ENCODE results near the gene ZXDC.

The ZXDC gene

DNA sequence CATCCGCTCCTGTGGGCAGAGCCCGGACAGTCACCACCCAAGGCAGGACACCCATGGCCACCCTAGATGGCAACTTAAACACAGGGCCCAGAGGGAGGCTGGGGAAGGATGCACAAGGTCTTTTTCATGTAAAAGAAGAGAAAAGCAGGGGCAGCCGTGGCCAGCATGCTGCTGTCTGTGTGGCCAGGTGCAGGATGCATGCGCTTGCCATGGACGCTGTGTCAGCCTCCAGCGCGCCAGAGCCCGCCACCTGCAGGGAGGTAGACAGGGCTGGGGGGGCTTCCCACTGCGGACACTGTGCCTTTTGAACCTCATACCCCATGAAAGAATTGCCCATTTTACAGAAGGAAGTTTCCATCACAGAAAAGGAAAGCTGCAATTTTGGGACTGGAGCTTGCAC is 23.7 kb upstream of the ZXDC start:
- no peak overlapping the region for H3K27ac Mint-ChIP-seq
- H3K4me3 Mint-ChIP-seq: no peak overlapping the region
- no peaks in the 10 kb centered on the region for H3K36me3 Mint-ChIP-seq
- H3K9me3 Mint-ChIP-seq: no peaks in the 10 kb centered on the region
- H3K27me3 Mint-ChIP-seq: no peaks in the 10 kb centered on the region
- no peaks in the 10 kb centered on the region for H3K4me1 Mint-ChIP-seq

DNA sequence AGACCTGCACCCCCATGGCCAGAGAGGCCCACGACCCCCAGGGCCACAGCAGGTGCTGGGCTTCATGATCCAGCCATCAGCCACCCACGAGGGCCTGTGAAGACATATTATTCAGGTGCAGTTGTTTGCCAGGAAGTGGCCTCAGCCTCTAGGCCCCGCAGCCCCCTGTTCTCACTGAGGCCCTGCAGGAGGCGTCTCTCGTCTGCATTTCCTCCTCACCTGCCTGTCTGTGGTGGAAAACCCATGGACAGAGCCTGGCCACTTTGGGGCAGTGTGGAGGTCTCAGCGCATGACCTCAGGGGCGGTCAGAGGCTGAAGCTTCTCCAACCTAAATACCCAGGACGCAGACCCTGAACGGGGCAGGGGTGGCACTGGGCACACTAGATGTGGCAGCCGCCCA is 23.2 kb upstream of the ZXDC start:
- Mint-ChIP-seq H3K4me3 (no peak overlapping the region), H3K4me1 (no peaks in the 10 kb centered on the region), H3K27ac (no peak overlapping the region), H3K9me3 (no peaks in the 10 kb centered on the region), H3K36me3 (no peaks in the 10 kb centered on the region), H3K27me3 (no peaks in the 10 kb centered on the region)

GRCh38 chr3:126498461-126498860 is 22.8 kb upstream of the ZXDC start:
- Mint-ChIP-seq H3K27ac (no peak overlapping the region), H3K4me1 (no peaks in the 10 kb centered on the region), H3K27me3 (no peaks in the 10 kb centered on the region), H3K9me3 (no peaks in the 10 kb centered on the region), H3K36me3 (no peaks in the 10 kb centered on the region), H3K4me3 (no peak overlapping the region)

DNA sequence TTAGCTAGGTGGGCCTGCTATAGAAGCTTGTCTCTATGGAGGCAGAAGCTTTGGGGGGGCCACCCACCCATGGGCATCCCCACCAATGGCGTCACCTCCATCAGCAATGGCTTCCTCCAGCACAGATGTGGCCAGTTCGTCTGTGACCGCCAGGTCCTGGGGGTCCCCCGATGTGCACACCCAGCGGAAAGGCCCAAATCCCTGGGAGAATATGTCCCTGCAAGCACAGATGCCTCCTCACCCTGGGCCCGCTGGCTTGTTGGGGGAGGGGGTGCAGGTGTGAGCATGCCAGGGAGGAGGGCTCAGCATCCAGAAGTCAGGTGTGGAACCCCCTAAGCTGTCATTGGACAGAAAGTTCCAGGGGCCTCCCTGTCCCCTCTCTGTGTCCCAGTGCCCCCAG is 22.3 kb upstream of the ZXDC start:
- Mint-ChIP-seq H3K36me3 (no peaks in the 10 kb centered on the region), H3K9me3 (no peaks in the 10 kb centered on the region), H3K4me1 (no peaks in the 10 kb centered on the region), H3K27ac (no peak overlapping the region), H3K4me3 (no peak overlapping the region), H3K27me3 (no peaks in the 10 kb centered on the region)

GRCh38 chr3:126496894-126497850 is 21.5 kb upstream of the ZXDC start:
- no peaks in the 10 kb centered on the region for H3K9me3 Mint-ChIP-seq
- H3K27ac Mint-ChIP-seq: no peak overlapping the region
- H3K36me3 Mint-ChIP-seq: no peaks in the 10 kb centered on the region
- H3K4me1 Mint-ChIP-seq: no peaks in the 10 kb centered on the region
- H3K27me3 Mint-ChIP-seq: no peaks in the 10 kb centered on the region
- H3K4me3 Mint-ChIP-seq: no peak overlapping the region

DNA sequence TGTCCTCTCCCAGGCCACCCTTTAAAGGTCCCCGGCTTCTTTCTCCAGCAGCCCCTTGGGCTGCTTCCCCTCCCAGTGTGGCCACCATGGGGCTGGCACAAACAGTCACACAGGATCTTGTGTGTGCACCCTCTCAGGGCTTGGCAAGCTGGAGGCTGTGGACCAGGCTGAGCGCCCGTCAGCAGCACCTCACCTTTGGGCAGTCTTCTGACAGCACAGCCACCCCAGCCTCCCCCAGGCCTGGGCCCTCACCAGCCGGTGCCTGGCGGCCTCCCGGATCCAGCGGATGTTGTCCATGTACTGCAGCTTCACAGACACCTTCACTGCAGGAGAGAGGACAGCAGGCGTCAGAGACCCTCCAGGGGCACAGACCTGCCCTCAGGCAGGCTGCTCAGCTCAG is 20.1 kb upstream of the ZXDC start:
- no peaks in the 10 kb centered on the region for H3K9me3 Mint-ChIP-seq
- no peaks in the 10 kb centered on the region for H3K36me3 Mint-ChIP-seq
- H3K4me3 Mint-ChIP-seq: no peak overlapping the region
- H3K27me3 Mint-ChIP-seq: no peaks in the 10 kb centered on the region
- no peak overlapping the region for H3K27ac Mint-ChIP-seq
- H3K4me1 Mint-ChIP-seq: no peaks in the 10 kb centered on the region

DNA sequence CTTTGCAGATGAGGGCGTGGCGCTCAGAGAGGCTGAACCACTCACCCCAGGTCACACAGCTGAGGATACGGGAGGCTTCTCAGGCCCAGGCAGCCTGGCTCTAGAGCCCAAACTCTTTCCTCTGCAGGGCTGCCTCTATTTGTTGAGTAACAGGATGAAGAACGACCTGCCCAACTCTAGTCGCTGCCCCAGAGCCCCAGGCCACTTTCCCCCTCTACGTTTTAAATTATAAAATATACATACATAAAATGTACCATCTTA is 19.2 kb upstream of the ZXDC start:
- H3K9me3 Mint-ChIP-seq: no peaks in the 10 kb centered on the region
- no peaks in the 10 kb centered on the region for H3K4me1 Mint-ChIP-seq
- no peak overlapping the region for H3K27ac Mint-ChIP-seq
- H3K4me3 Mint-ChIP-seq: no peak overlapping the region
- no peaks in the 10 kb centered on the region for H3K36me3 Mint-ChIP-seq
- H3K27me3 Mint-ChIP-seq: no peaks in the 10 kb centered on the region

DNA sequence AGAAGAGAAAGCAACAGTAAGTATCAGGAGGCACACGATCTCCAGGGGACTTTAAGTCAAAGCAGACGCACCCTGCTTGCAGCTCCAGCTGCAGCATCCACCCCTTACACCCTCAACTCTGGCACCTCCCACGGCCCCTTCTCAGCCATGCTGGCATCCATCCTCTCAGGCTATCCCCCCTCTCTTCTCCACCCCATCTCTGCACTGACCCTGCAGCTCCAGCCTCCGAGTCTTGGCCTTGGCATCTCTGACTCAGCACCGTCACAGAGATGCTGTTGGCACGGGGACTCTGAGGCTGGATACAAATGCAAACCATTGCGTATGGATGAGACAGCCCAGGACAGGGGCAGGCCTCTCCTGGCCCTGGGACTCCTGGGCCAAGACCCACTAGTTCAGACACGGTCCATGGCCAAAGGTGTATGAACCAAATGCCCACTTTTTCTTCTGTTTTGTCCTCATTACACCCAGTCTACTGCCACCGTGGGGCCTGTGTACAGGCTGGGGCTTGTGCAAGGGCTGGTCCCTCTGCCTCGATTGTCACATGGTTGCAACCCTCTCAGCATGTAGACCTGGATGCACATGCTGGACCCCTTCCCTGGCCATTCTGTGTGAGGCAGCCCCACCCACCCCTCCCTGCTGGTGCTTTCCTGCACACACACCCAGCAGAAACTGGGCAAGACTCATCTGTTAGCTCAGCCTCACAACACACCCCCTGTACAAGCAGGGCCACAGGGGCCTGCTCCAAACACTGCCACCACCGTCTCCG is 18.7 kb upstream of the ZXDC start:
- no peak overlapping the region for H3K4me3 Mint-ChIP-seq
- no peaks in the 10 kb centered on the region for H3K9me3 Mint-ChIP-seq

GRCh38 chr3:126493739-126494138 is 18.0 kb upstream of the ZXDC start:
- Mint-ChIP-seq H3K4me3 (no peak overlapping the region), H3K9me3 (no peaks in the 10 kb centered on the region), H3K27me3 (no peaks in the 10 kb centered on the region), H3K27ac (no peak overlapping the region), H3K4me1 (no peaks in the 10 kb centered on the region), H3K36me3 (no peaks in the 10 kb centered on the region)

More for the DNA sequence above, 18.7 kb upstream of the ZXDC start:
- Mint-ChIP-seq H3K27me3 (no peaks in the 10 kb centered on the region), H3K27ac (no peak overlapping the region), H3K36me3 (no peaks in the 10 kb centered on the region), H3K4me1 (no peaks in the 10 kb centered on the region)

DNA sequence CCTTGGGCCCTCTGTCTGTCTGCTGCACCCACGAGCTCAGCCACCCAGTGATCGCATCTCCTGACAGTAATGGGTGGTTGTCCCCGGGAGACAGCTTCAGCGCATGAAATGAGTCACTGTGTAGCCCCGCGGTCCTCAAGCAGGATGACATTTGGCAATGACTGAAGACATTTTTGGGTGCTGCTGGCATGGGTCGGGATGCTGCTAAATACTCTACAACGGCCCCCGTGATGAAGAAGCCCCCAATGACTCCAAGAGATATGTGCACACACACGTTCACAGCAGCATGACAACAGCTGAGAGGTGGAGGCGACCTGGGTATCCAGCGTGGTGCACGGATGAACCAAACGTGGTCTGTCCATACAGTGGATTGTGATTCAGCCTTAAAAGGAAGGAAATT is 17.4 kb upstream of the ZXDC start:
- Mint-ChIP-seq H3K9me3 (no peaks in the 10 kb centered on the region), H3K27me3 (no peaks in the 10 kb centered on the region), H3K36me3 (no peaks in the 10 kb centered on the region), H3K27ac (no peak overlapping the region), H3K4me3 (no peak overlapping the region), H3K4me1 (no peaks in the 10 kb centered on the region)

- no peak overlapping the region for H3K4me3 Mint-ChIP-seq
- H3K27me3 Mint-ChIP-seq: no peaks in the 10 kb centered on the region
- no peaks in the 10 kb centered on the region for H3K9me3 Mint-ChIP-seq
- H3K36me3 Mint-ChIP-seq: no peaks in the 10 kb centered on the region
- H3K27ac Mint-ChIP-seq: no peak overlapping the region
- H3K4me1 Mint-ChIP-seq: peaks cover 8% of the 10 kb centered on the region
These were observed 15.7 kb upstream of the ZXDC start for GRCh38 chr3:126491221-126492013.

- H3K27me3 Mint-ChIP-seq: no peaks in the 10 kb centered on the region
- no peak overlapping the region for H3K4me3 Mint-ChIP-seq
- H3K27ac Mint-ChIP-seq: no peak overlapping the region
- H3K4me1 Mint-ChIP-seq: peaks cover 11% of the 10 kb centered on the region
- H3K36me3 Mint-ChIP-seq: no peaks in the 10 kb centered on the region
- no peaks in the 10 kb centered on the region for H3K9me3 Mint-ChIP-seq
These were observed 14.9 kb upstream of the ZXDC start for GRCh38 chr3:126490619-126491018.

DNA sequence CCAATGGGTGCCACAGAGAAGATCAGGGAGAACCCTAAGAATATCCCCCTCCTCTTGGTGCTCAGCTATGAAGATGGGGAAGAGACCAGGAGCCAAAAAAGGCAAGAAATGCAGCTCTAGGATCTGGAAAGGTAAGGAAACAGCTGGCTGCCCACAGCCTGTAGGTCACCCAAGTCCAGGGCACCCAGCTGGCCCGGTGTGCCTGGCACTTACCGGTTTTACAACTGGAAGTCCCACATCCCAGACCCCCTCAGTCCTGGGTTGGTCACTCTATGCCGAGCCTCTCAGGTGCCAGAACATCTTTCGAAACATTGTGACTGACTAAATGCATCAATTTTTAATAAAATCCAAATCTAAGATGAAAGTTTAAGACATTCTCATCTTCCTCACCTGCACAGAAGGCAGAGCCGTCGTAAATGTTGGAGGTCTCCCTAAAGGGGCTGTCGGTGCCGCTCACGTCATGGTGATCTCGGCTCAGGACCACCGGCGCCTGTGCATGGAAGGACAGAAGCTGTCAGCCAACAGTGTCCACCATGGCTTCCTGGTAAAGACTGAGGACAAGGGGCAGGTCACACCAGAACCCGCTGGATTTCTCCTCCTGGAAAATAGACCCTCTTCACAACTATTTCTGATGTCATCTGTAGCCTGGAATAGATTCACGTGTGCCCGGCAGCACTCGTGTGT is 13.3 kb upstream of the ZXDC start:
- Mint-ChIP-seq H3K9me3 (no peaks in the 10 kb centered on the region), H3K27me3 (no peaks in the 10 kb centered on the region), H3K36me3 (no peaks in the 10 kb centered on the region), H3K27ac (no peak overlapping the region), H3K4me3 (no peak overlapping the region), H3K4me1 (peaks cover 11% of the 10 kb centered on the region)

- Mint-ChIP-seq H3K27ac (no peak overlapping the region), H3K4me3 (no peak overlapping the region), H3K4me1 (peaks cover 11% of the 10 kb centered on the region), H3K27me3 (no peaks in the 10 kb centered on the region), H3K9me3 (no peaks in the 10 kb centered on the region), H3K36me3 (no peaks in the 10 kb centered on the region)
These were observed 12.5 kb upstream of the ZXDC start for GRCh38 chr3:126488185-126488584.

GRCh38 chr3:126487151-126487771 is 11.6 kb upstream of the ZXDC start:
- Mint-ChIP-seq H3K27ac (no peak overlapping the region), H3K4me3 (no peak overlapping the region), H3K27me3 (no peaks in the 10 kb centered on the region), H3K36me3 (no peaks in the 10 kb centered on the region), H3K9me3 (no peaks in the 10 kb centered on the region), H3K4me1 (peaks cover 11% of the 10 kb centered on the region)

Data from activated naive CD4-positive, alpha-beta T cell treated with anti-CD3 and anti-CD28 coated beads, Interleukin-2, amount 50 U/mL, for 24 hours (primary cell).